GM12878 (cell line): ENCODE data around the gene ZFP1. TPM values are rescaled to one million over a fixed set of nuclear protein-coding genes. Genes with fewer than 3 reads are reported as not detected.

Experiments
- ATAC-seq: fragments of 200-7000 bp; cut with Tn5 transposase; 3 replicates; pipeline ENCODE4 v1.9.1; 2020; ENCODE audit warnings: mild to moderate bottlenecking, moderate library complexity
- BruUV-seq: library from RNA; stranded (reverse); fragments of 400-500 nt; replicated peaks from 2 replicates; lab custom pipeline; 2021; lab: Mats Ljungman, UMichigan
- CTCF ChIA-PET: fragments of 300-600 bp; sonication (Branson Sonifier 250); formaldehyde crosslinking; extraction: SDS; loops from one replicate; lab custom pipeline; 2021; ENCODE audit warnings: inconsistent platforms; lab: Yijun Ruan, JAX
- POLR2A ChIA-PET: fragments of 350-600 bp; formaldehyde crosslinking; extraction: SDS; loops from one replicate; lab custom pipeline; 2021; ENCODE audit warnings: inconsistent platforms; lab: Charles Lee
- RAD21 ChIA-PET: fragments of 300-600 bp; sonication (Branson Sonifier 250); formaldehyde crosslinking; loops from one replicate; lab custom pipeline; 2023; ENCODE audit warnings: antibody characterized with exemption; ENCODE audit not compliant: unreplicated experiment; lab: Charles Lee
- SMC1A ChIA-PET: fragments of 300-600 bp; sonication (Branson Sonifier 250); formaldehyde crosslinking; loops from one replicate; lab custom pipeline; 2023; ENCODE audit not compliant: unreplicated experiment, uncharacterized antibody; lab: Charles Lee
- DNase-seq: peaks from one replicate; pipeline ENCODE4 v3.0.0-alpha.2; 2011; ENCODE audit warnings: low read depth, low spot score
- FAIRE-seq: peaks from 3 replicates; lab custom pipeline; 2011; peaks lifted over from hg19 to GRCh38; lab: Jason Lieb, UNC
- H2AFZ ChIP-seq: 2 replicates; pipeline ENCODE4 v1.6.0; 2011; ENCODE audit warnings: low read depth, low read length, control low read depth; ENCODE audit not compliant: control insufficient read depth
- H3K27ac ChIP-seq: 2 replicates; pipeline ENCODE4 v1.5.1; 2011; ENCODE audit warnings: control low read depth; ENCODE audit not compliant: control insufficient read depth, insufficient read depth
- H3K27me3 ChIP-seq, 2 experiments: replicated peaks in 1 of 2; 2 replicates each; pipeline versions ENCODE4 v1.6.0 to v1.6.1; 2011; ENCODE audit warnings: low read length in 1 of 2; ENCODE audit not compliant: control insufficient read depth in 2 of 2, insufficient read depth in 2 of 2
- H3K36me3 ChIP-seq, 2 experiments: 2 replicates each; pipeline ENCODE4 v1.5.1; 2011; ENCODE audit warnings: low read length in 1 of 2; ENCODE audit not compliant: control insufficient read depth in 2 of 2, insufficient read depth in 2 of 2
- H3K4me1 ChIP-seq: 2 replicates; pipeline ENCODE4 v1.6.1; 2011; ENCODE audit warnings: mild to moderate bottlenecking, low read length, moderate library complexity, mixed read lengths; ENCODE audit not compliant: control insufficient read depth, insufficient read depth
- H3K4me2 ChIP-seq: 2 replicates; pipeline ENCODE4 v1.6.0; 2011; ENCODE audit warnings: control low read depth; ENCODE audit not compliant: control insufficient read depth, insufficient read depth
- H3K4me3 ChIP-seq: fragments of 200-600 bp; sonication (generic); 2 replicates; pipeline ENCODE4 v1.5.1; 2016
- H3K79me2 ChIP-seq: 2 replicates; pipeline ENCODE4 v1.6.0; 2011; ENCODE audit warnings: low read length; ENCODE audit not compliant: control insufficient read depth, insufficient read depth
- H3K9ac ChIP-seq: 2 replicates; pipeline ENCODE4 v1.8.0; 2011; ENCODE audit warnings: low read length, control low read depth, mixed read lengths; ENCODE audit not compliant: control insufficient read depth, insufficient read depth
- H3K9me3 ChIP-seq: replicated peaks from 3 replicates; pipeline ENCODE4 v1.5.1; 2011; ENCODE audit warnings: mild to moderate bottlenecking, low read length; ENCODE audit not compliant: control insufficient read depth, insufficient read depth
- H4K20me1 ChIP-seq: 2 replicates; pipeline ENCODE4 v1.6.0; 2011; ENCODE audit not compliant: control insufficient read depth, insufficient read depth
- BRCA1 ChIP-seq: IDR thresholded peaks from 2 replicates; pipeline ENCODE4 v1.6.1; 2011; ENCODE audit warnings: low read depth, low read length, improper control_type of control experiment
- KDM1A ChIP-seq: fragments of 200-600 bp; sonication (generic); IDR thresholded peaks from 2 replicates; pipeline ENCODE4 v1.6.1; 2016; ENCODE audit warnings: borderline replicate concordance
- MAX ChIP-seq: IDR thresholded peaks from 2 replicates; pipeline ENCODE4 v1.6.1; 2012; ENCODE audit warnings: low read depth, low read length, improper control_type of control experiment
- RELA ChIP-seq: fragments of 450-650 bp; IDR thresholded peaks from 2 replicates; pipeline ENCODE4 v1.8.0; 2014; ENCODE audit warnings: borderline replicate concordance; ENCODE audit not compliant: partially characterized antibody
- RELB ChIP-seq: fragments of 450-650 bp; IDR thresholded peaks from 2 replicates; pipeline ENCODE4 v1.6.1; 2017; ENCODE audit warnings: low read depth, mild to moderate bottlenecking, moderate library complexity
- SMAD5 ChIP-seq: IDR thresholded peaks from 2 replicates; pipeline ENCODE4 v1.6.1; 2016; ENCODE audit warnings: antibody characterized with exemption, low read depth
- SMC3 ChIP-seq: IDR thresholded peaks from 2 replicates; pipeline ENCODE4 v1.6.1; 2011; ENCODE audit warnings: low read length, improper control_type of control experiment, borderline replicate concordance
- WGBS: methylation state at CpG from one replicate; pipeline ENCODE4 v1.1.6; 2016; ENCODE audit warnings: low lambda C conversion rate; ENCODE audit not compliant: insufficient replicate concordance, insufficient coverage; ENCODE audit errors: missing lambda C conversion rate; 5-methylcytosine and 5-hydroxymethylcytosine counted together
- in situ Hi-C: fragments of 300-500 bp; cut with MboI; formaldehyde crosslinking; loops from 9 replicates; pipeline ENCODE4 v1.14.3; 2018; ENCODE audit warnings: mixed read lengths
- intact Hi-C: fragments of 100-400 bp; cut with micrococcal nuclease; formaldehyde crosslinking; loops from one replicate; pipeline ENCODE4 v1.14.2; 2022; ENCODE audit not compliant: unreplicated experiment
- polyA plus RNA-seq, 11 experiments: library from polyadenylated mRNA; depleted of rRNA in 4 of 11; unstranded in 6 of 11; stranded (reverse) in 5 of 11; fragments of >200 nt; fragmentation: Nextera tagmentation in 4 of 11; fragmentation: Illumina TruSeq in 1 of 11; extraction: Ambion mirVana in 4 of 11; extraction: Trizol in 1 of 11; gene quantifications; 1 replicate in 1 of 11; 2 replicates in 10 of 11; pipeline versions ENCODE4 v1.2.1 to v1.2.3, GENCODE V29; 2011 to 2016; ENCODE audit warnings: inconsistent platforms in 2 of 11, missing spikeins in 2 of 11, low read depth in 1 of 11
- total RNA-seq, 4 experiments: library from RNA; depleted of rRNA in 3 of 4; stranded (reverse); fragments of >200 nt in 3 of 4; fragmentation: Illumina TruSeq in 1 of 4; extraction: Trizol in 1 of 4; gene quantifications; 2 replicates each; pipeline versions ENCODE4 v1.2.1 to v1.2.3, GENCODE V29; 2013 to 2021

The ZFP1 gene
- total and polyA plus RNA-seq, 10 of the 15 experiments (the other 5 are each of a cell fraction or from before 2014, with no cell fraction given): 3.5 to 17.6 (median 14.7) TPM

GRCh38 chr16:75100603-75100990, 47.7 kb upstream of the ZFP1 start (continued):
- TF ChIP-seq RELB (no peak), SMC3 (no peak)
- TF ChIP-seq, all 136 proteins: peak for 0

GRCh38 chr16:75101635-75102034, 46.7 kb upstream of the ZFP1 start:
- no peak overlapping the region for H3K9ac ChIP-seq
- H3K36me3 ChIP-seq: no peaks in the 10 kb centered on the region; a peak in 1 of 4 replicates
- FAIRE-seq (no peak), ATAC-seq (no peak), DNase-seq (no peak)
- no TSS peak for BruUV-seq
- RAD21 ChIA-PET: interaction anchor here (1.2 kb wide), 1 partner anchor 9 kb away, joined by 5 read pairs; no protein-coding TSS in a partner anchor
- 67% methylated on average over 3 of the region's 3 CpGs for WGBS
- H4K20me1 ChIP-seq: no peaks in the 10 kb centered on the region
- TF ChIP-seq SMAD5 (no peak), KDM1A (no peak), BRCA1 (no peak), MAX (no peak), RELA (no peak)
- CTCF ChIA-PET: interaction anchor here (1.4 kb wide), 1 partner anchor 11 kb away, joined by 3 read pairs; no protein-coding TSS in a partner anchor
- in situ Hi-C loops: loop anchor here (10.0 kb wide), 1 partner anchor 57 kb away; no protein-coding TSS in a partner anchor
- intact Hi-C loops: no loop called here
- H3K4me2 ChIP-seq: no peak overlapping the region
- SMC1A ChIA-PET: interaction anchor here (1.1 to 1.3 kb wide), 2 partner anchors 8 to 10 kb away, joined by 3 to 4 read pairs; no protein-coding TSS in a partner anchor
- POLR2A ChIA-PET: no interaction called here
- no peak overlapping the region for H3K4me3 ChIP-seq
- H3K9me3 ChIP-seq: no peaks in the 10 kb centered on the region
- H3K27me3 ChIP-seq: no peaks in the 10 kb centered on the region
- no peak overlapping the region for H3K27ac ChIP-seq
- H3K4me1 ChIP-seq: peaks cover 23% of the 10 kb centered on the region
- H3K79me2 ChIP-seq: no peaks in the 10 kb centered on the region; the same call in 1 of the 2 replicates
- H2AFZ ChIP-seq: no peak overlapping the region
